Psoas muscle (tissue), 8 donors: ENCODE data around the gene COG1. TPM values are rescaled to one million over a fixed set of nuclear protein-coding genes. Genes with fewer than 3 reads are reported as not detected.

Experiments used
- ATAC-seq, 4 donors: fragments of 200-7000 bp; cut with Tn5 transposase; one replicate each; pipeline ENCODE4 v1.9.1; 2020; ENCODE audit warnings: moderate library complexity in 3 of 4, mild to moderate bottlenecking in 2 of 4
- DNase-seq, 2 donors: peaks; one replicate each; pipeline ENCODE4 v3.0.0-alpha.2; 2020
- H3K27ac ChIP-seq: fragments of 200-600 bp; one replicate; pipeline ENCODE4 v1.8.0; 2022
- H3K27me3 ChIP-seq, 3 donors: fragments of 200-600 bp in 1 of 3; one replicate each; pipeline versions ENCODE4 v1.6.1 to v1.8.0; 2013 to 2022; ENCODE audit warnings: low read length in 2 of 3, mild to moderate bottlenecking in 2 of 3, moderate library complexity in 1 of 3; ENCODE audit not compliant: insufficient read depth in 3 of 3
- H3K36me3 ChIP-seq, 2 donors: fragments of 200-600 bp in 1 of 2; one replicate each; pipeline versions ENCODE4 v1.6.1 to v1.8.0; 2013 to 2022; ENCODE audit warnings: low read depth in 1 of 2, mild to moderate bottlenecking in 1 of 2, moderate library complexity in 1 of 2; ENCODE audit not compliant: insufficient read depth in 1 of 2
- H3K4me1 ChIP-seq: fragments of 200-600 bp; one replicate; pipeline ENCODE4 v1.8.0; 2022
- H3K4me3 ChIP-seq: fragments of 200-600 bp; one replicate; pipeline ENCODE4 v1.8.0; 2022; ENCODE audit warnings: mild to moderate bottlenecking
- H3K9me3 ChIP-seq: fragments of 200-600 bp; one replicate; pipeline ENCODE4 v1.8.0; 2022
- WGBS, 3 donors: extraction: QIAGEN DNeasy Blood & Tissue Kit; methylation state at CpG; one replicate each; pipeline versions ENCODE4 v1.1.6 to v1.1.7; 2013; 5-methylcytosine and 5-hydroxymethylcytosine counted together
- intact Hi-C, 2 donors: fragments of 100-400 bp; cut with DNase I; formaldehyde crosslinking; loops; one replicate each; pipeline versions ENCODE4 v1.11.0 to v1.14.2; 2022
- polyA plus RNA-seq, 3 donors: library from polyadenylated mRNA; stranded (reverse); fragments of 200-250 nt; gene quantifications; one replicate each; pipeline ENCODE4 v1.2.3, GENCODE V29; 2013
- total RNA-seq, 4 donors: library from RNA; stranded (reverse); fragmentation: NEBNext Ultra II Directional in 2 of 4; extraction: Animal tissue kit (Norgen Biotek cat#: 25700) in 2 of 4; gene quantifications; one replicate each; pipeline versions ENCODE4 v1.2.1 to v1.2.4, GENCODE V29; 2021 to 2023
- TF ChIP-seq, protein P1 (sequence below): fragments of 200-600 bp; IDR thresholded peaks from one replicate; pipeline ENCODE4 v1.8.0; 2022; ENCODE audit warnings: antibody characterized with exemption
- donor health status: healthy with polysubstance abuse.
- donor health status: DM: no; HTN: no; CAD: no; lungs with moderate emphysema.
- donor health status: Bipolar disorder and iron deficiency.
- donor health status: healthy.
- donor health status: DM: yes; HTN: yes; CAD: no.
- donor health status: DM: no; HTN: no; CAD: no.
- donor health status: DM: no; HTN: no; CAD: no.
- donor health status: DM: yes; HTN: yes; CAD: no.

The COG1 gene
- total and polyA plus RNA-seq, 7 donors, result 28.9 to 61.9 (median 48.4) TPM

DNA sequence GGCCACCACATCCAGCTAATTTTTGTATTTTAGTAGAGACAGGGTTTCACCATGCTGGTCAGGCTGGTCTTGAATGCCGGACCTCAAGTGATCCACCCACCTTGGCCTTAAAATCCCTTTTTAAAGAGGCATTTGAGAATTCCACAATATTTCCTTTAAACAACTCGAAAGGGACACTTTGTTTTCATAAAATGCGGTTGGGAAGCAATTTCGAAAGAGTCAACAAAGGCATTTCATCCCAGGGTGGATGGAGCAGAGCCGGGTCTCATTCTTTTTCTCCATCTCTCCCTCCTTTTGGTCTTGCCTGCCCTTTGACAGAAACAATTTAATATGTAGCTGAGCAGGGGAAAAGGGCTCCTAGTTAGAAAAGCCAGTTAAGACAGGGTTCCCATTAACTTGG, 13.5 kb upstream of the COG1 start:
- Histone ChIP-seq H3K36me3 (no peaks in the 10 kb centered on the region), H3K27ac (no peak overlapping the region), H3K9me3 (no peaks in the 10 kb centered on the region), H3K4me3 (no peak overlapping the region), H3K27me3 (peaks cover 0 to 4% (median 0%) of the 10 kb centered on the region in 3 donors), H3K4me1 (no peaks in the 10 kb centered on the region)
- DNase-seq, result no peak
- TF ChIP-seq, protein P1, sequence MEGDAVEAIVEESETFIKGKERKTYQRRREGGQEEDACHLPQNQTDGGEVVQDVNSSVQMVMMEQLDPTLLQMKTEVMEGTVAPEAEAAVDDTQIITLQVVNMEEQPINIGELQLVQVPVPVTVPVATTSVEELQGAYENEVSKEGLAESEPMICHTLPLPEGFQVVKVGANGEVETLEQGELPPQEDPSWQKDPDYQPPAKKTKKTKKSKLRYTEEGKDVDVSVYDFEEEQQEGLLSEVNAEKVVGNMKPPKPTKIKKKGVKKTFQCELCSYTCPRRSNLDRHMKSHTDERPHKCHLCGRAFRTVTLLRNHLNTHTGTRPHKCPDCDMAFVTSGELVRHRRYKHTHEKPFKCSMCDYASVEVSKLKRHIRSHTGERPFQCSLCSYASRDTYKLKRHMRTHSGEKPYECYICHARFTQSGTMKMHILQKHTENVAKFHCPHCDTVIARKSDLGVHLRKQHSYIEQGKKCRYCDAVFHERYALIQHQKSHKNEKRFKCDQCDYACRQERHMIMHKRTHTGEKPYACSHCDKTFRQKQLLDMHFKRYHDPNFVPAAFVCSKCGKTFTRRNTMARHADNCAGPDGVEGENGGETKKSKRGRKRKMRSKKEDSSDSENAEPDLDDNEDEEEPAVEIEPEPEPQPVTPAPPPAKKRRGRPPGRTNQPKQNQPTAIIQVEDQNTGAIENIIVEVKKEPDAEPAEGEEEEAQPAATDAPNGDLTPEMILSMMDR, result no peak
- 75 to 82% (median 78%) methylated on average over 5 of the region's 5 CpGs for WGBS, 3 donors
- intact Hi-C loops, result no loop called here
- ATAC-seq, result no peak

- Histone ChIP-seq H3K27me3 (peaks cover 0 to 4% (median 0%) of the 10 kb centered on the region in 3 donors), H3K4me3 (no peak overlapping the region), H3K36me3 (no peaks in the 10 kb centered on the region), H3K4me1 (no peaks in the 10 kb centered on the region), H3K9me3 (no peaks in the 10 kb centered on the region), H3K27ac (no peak overlapping the region)
- ATAC-seq, result no peak
- TF ChIP-seq, protein P1, result no peak
- intact Hi-C loops, result loop anchor here in 1 of 2 donors (10.0 kb wide), 1 partner anchor 455 kb away; no protein-coding TSS in a partner anchor
- WGBS, 3 donors, result 56 to 81% (median 65%) methylated on average over 3 of the region's 3 CpGs
- DNase-seq, result no peak
These were observed 13.0 kb upstream of the COG1 start for GRCh38 chr17:73179878-73180277.

- Histone ChIP-seq H3K4me3 (no peak overlapping the region), H3K36me3 (no peaks in the 10 kb centered on the region), H3K9me3 (no peaks in the 10 kb centered on the region), H3K27me3 (no peaks in the 10 kb centered on the region), H3K4me1 (no peaks in the 10 kb centered on the region), H3K27ac (no peak overlapping the region)
- intact Hi-C loops, result loop anchor here in 1 of 2 donors (10.0 kb wide), 1 partner anchor 458 kb away; no protein-coding TSS in a partner anchor
- ATAC-seq (no peak), DNase-seq (no peak)
- WGBS, 3 donors, result 23 to 33% (median 31%) methylated on average over 15 of the region's 15 CpGs
- TF ChIP-seq, protein P1, result no peak
These were observed 10.1 kb upstream of the COG1 start for GRCh38 chr17:73182616-73183310.

- no peaks in the 10 kb centered on the region for H3K9me3 ChIP-seq
- 83 to 86% (median 84%) methylated on average over 9 of the region's 9 CpGs for WGBS, 3 donors
- intact Hi-C loops, result loop anchor here in 1 of 2 donors (10.0 kb wide), 1 partner anchor 460 kb away; no protein-coding TSS in a partner anchor
These were observed 8.5 kb upstream of the COG1 start for GRCh38 chr17:73184136-73184993.

More at GRCh38 chr17:73184136-73184993, 8.5 kb upstream of the COG1 start:
- Histone ChIP-seq H3K4me3 (no peak overlapping the region), H3K4me1 (no peaks in the 10 kb centered on the region), H3K27me3 (no peaks in the 10 kb centered on the region), H3K36me3 (no peaks in the 10 kb centered on the region), H3K27ac (no peak overlapping the region)
- DNase-seq (no peak), ATAC-seq (no peak)
- TF ChIP-seq, protein P1, result no peak
